NT2/D1 (cell line): Measurements from ENCODE around the gene TNFRSF6B.
"Not testable (repeated sequence)": the region's sequence is repeated elsewhere in the genome, so short reads cannot be mapped to it uniquely, and the experiment has no call there.

Source experiments
- DNase-seq: peaks from one replicate; pipeline ENCODE4 v3.0.0-alpha.2; 2011; ENCODE audit warnings: low read depth, low spot score
- H3K27me3 ChIP-seq: 2 replicates; pipeline ENCODE4 v1.6.0; 2011; ENCODE audit warnings: mild to moderate bottlenecking; ENCODE audit not compliant: insufficient read length, insufficient read depth
- H3K36me3 ChIP-seq: 2 replicates; pipeline ENCODE4 v1.6.1; 2011; ENCODE audit warnings: mild to moderate bottlenecking, low read length, mixed read lengths; ENCODE audit not compliant: insufficient read depth, insufficient read length
- H3K4me1 ChIP-seq: 2 replicates; pipeline ENCODE4 v1.5.1; 2011; ENCODE audit not compliant: insufficient read depth, insufficient read length
- H3K4me3 ChIP-seq: 2 replicates; pipeline ENCODE4 v1.5.1; 2011; ENCODE audit warnings: low read depth; ENCODE audit not compliant: insufficient read length
- H3K9ac ChIP-seq: 2 replicates; pipeline ENCODE4 v1.6.0; 2011; ENCODE audit warnings: low read depth; ENCODE audit not compliant: insufficient read length
- H3K9me3 ChIP-seq: 2 replicates; pipeline ENCODE4 v1.5.1; 2011; ENCODE audit warnings: mild to moderate bottlenecking, low read length; ENCODE audit not compliant: insufficient read depth
- SUZ12 ChIP-seq: IDR thresholded peaks from 2 replicates; pipeline ENCODE4 v1.6.1; 2011; ENCODE audit not compliant: insufficient read length, insufficient read depth; ENCODE audit errors: extremely low read depth
- YY1 ChIP-seq: IDR thresholded peaks from 2 replicates; pipeline ENCODE4 v1.6.1; 2011; ENCODE audit not compliant: insufficient read length, insufficient read depth
- ZNF274 ChIP-seq: IDR thresholded peaks from 2 replicates; pipeline ENCODE4 v1.6.1; 2011; ENCODE audit warnings: mild to moderate bottlenecking, low read depth, low read length

The TNFRSF6B gene

DNA sequence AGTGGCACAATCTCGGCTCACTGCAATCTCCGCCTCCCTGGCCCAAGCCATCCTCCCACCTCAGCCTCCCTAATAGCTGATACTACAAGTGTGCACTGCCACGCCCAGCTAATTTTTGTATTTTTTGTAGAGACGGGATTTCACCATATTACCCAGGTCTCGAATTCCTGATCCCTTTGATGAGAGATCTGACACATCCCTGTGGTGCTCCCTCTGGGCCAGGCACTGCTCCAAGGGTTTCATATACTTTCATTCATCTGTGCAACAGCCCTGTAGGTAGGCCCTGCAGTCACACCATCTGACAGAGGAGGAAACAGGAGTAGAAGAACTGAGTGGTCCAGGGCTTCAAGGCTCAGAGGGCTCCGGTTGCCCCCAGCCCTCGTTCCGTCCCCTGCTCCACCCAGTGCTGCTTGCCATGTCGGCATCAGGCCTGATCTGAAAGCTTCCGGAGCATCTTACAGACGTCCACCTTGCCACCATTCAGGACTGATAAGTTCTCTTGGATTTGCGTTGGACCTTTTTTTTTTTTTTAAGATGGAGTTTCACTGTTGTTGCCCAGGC is 14.7 kb downstream of the TNFRSF6B start:
- Histone ChIP-seq H3K27me3 (no peaks in the 10 kb centered on the region), H3K9ac (no peak overlapping the region), H3K4me3 (no peak overlapping the region), H3K9me3 (peaks cover 15% of the 10 kb centered on the region; the same call in 1 of the 2 replicates), H3K4me1 (peaks cover 7% of the 10 kb centered on the region), H3K36me3 (peaks cover 72% of the 10 kb centered on the region)
- DNase-seq: no peak
- no peak for TF ChIP-seq ZNF274
- no peak for TF ChIP-seq SUZ12

GRCh38 chr20:63712191-63712590 is 15.7 kb downstream of the TNFRSF6B start:
- no peak overlapping the region for H3K4me3 ChIP-seq
- peaks cover 69% of the 10 kb centered on the region for H3K36me3 ChIP-seq
- TF ChIP-seq SUZ12 (no peak), YY1 (no peak), ZNF274 (no peak)

DNA sequence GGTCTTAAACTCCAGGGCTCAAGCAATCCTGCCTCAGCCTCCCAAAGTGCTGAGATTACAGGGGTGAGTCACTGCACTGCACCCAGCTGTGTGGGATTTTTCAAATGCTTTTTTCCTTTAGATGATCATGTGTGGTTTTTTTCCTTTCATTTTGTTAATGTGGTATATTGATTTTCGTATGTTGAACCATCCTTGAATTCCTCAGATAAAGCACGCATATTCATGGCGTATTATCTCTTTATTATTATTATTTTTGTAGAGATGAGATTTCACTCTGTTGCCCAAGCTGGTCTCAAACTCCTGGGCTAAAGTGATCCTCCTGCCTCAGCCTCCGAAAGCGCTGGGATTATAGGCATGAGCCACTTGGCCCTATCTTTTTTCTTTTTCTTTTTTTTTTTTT is 18.4 kb downstream of the TNFRSF6B start:
- Histone ChIP-seq H3K4me3 (no peak overlapping the region), H3K9ac (no peak overlapping the region), H3K4me1 (no peaks in the 10 kb centered on the region), H3K36me3 (peaks cover 67% of the 10 kb centered on the region), H3K27me3 (no peaks in the 10 kb centered on the region), H3K9me3 (peaks cover 15% of the 10 kb centered on the region; the same call in 1 of the 2 replicates)
- TF ChIP-seq YY1 (no peak), SUZ12 (no peak), ZNF274 (no peak)
- DNase-seq: no peak

More at GRCh38 chr20:63712191-63712590, 15.7 kb downstream of the TNFRSF6B start:
- Histone ChIP-seq H3K4me1 (peaks cover 3% of the 10 kb centered on the region), H3K27me3 (no peaks in the 10 kb centered on the region), H3K9ac (no peak overlapping the region), H3K9me3 (peaks cover 15% of the 10 kb centered on the region; the same call in 1 of the 2 replicates)
- no peak for DNase-seq

DNA sequence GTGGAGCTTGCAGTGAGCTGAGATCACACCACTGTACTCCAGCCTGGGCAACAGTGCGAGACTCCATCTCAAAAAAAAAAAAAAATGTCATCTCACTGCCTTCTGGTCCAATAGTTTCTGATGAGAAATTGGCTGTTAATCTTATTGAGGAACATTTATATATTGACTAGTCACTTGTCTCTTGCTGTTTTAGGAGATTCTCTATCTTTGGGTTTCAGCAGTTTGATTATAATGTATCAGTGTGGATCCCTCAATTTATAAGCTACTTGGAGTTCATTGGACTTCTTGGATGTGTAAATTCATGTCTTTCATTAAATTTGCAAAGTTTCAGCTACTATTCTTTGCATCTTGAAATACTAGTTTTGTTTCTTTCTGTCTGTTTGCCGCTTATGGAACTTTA is 22.5 kb downstream of the TNFRSF6B start:
- Histone ChIP-seq H3K4me1 (no peaks in the 10 kb centered on the region), H3K36me3 (peaks cover 59% of the 10 kb centered on the region), H3K27me3 (no peaks in the 10 kb centered on the region), H3K9me3 (peaks cover 14% of the 10 kb centered on the region; the same call in 1 of the 2 replicates), H3K4me3 (no peak overlapping the region), H3K9ac (no peak overlapping the region)
- DNase-seq: no peak
- TF ChIP-seq YY1: no peak
- no peak for TF ChIP-seq ZNF274
- no peak for TF ChIP-seq SUZ12

- H3K9ac ChIP-seq, DNase-seq, H3K27me3 ChIP-seq, H3K4me1 ChIP-seq, H3K4me3 ChIP-seq: not testable (repeated sequence)
- H3K9me3 ChIP-seq: peaks cover 16% of the 10 kb centered on the region
- peaks cover 43% of the 10 kb centered on the region for H3K36me3 ChIP-seq
Observed at GRCh38 chr20:63722967-63723622, 26.6 kb downstream of the TNFRSF6B start.

GRCh38 chr20:63730189-63730733 is 33.8 kb downstream of the TNFRSF6B start:
- H3K9me3 ChIP-seq, H3K9ac ChIP-seq, H3K4me3 ChIP-seq, DNase-seq, H3K27me3 ChIP-seq, H3K4me1 ChIP-seq: not testable (repeated sequence)
- peaks cover 59% of the 10 kb centered on the region for H3K36me3 ChIP-seq

DNA sequence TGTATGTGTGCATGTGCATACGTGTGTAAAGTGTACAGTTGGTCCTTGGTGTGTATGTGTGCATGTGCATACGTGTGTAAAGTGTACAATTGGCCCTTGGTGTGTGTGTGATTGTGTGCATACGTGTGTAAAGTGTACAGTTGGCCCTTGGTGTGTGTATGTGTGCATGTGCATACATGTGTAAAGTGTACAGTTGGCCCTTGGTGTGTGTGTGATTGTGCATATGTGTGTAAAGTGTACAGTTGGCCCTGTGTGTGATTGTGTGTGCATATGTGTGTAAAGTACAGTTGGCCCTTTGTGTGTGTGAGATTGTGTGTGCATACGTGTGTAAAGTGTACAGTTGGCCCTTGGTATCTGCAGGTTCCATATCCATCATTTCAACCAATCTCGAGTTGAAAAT is 35.0 kb downstream of the TNFRSF6B start:
- Histone ChIP-seq H3K27me3 (no peaks in the 10 kb centered on the region), H3K36me3 (peaks cover 66% of the 10 kb centered on the region), H3K9me3 (no peaks in the 10 kb centered on the region), H3K4me1 (no peaks in the 10 kb centered on the region), H3K4me3 (no peak overlapping the region), H3K9ac (no peak overlapping the region)
- no peak for TF ChIP-seq ZNF274
- TF ChIP-seq SUZ12: no peak
- TF ChIP-seq YY1: no peak
- DNase-seq: no peak
